HL-60 (cell line): ENCODE measurements around the gene COA5.

ENCODE experiments used
- DNase-seq, 2 experiments: peaks; one replicate each; pipeline ENCODE4 v3.0.0-alpha.2; 2010 to 2020; ENCODE audit warnings: low read depth in 1 of 2, low spot score in 1 of 2
- H3K27ac ChIP-seq: fragments of 250-450 bp; sonication (Bioruptor Pico); replicated peaks from 2 replicates; pipeline ENCODE4 v1.5.1; 2020; ENCODE audit warnings: mild to moderate bottlenecking, moderate library complexity
- H3K27me3 ChIP-seq: fragments of 250-450 bp; sonication (Bioruptor Pico); 2 replicates; pipeline ENCODE4 v1.5.1; 2021; ENCODE audit warnings: mild to moderate bottlenecking, moderate library complexity; ENCODE audit not compliant: insufficient read depth, poor library complexity, severe bottlenecking
- H3K4me3 ChIP-seq: replicated peaks from 2 replicates; pipeline ENCODE4 v1.5.1; 2011; ENCODE audit warnings: mild to moderate bottlenecking, control low read depth, low read length; ENCODE audit not compliant: insufficient read depth
- CTCF ChIP-seq: IDR thresholded peaks from one replicate; pipeline ENCODE4 v1.5.1; 2011; ENCODE audit warnings: low read length, control low read depth, inconsistent platforms; ENCODE audit not compliant: insufficient read depth
- GABPA ChIP-seq: IDR thresholded peaks from 2 replicates; pipeline ENCODE4 v1.6.1; 2012; ENCODE audit warnings: low read depth
- POLR2AphosphoS5 ChIP-seq: IDR thresholded peaks from 2 replicates; pipeline ENCODE4 v1.6.1; 2012; ENCODE audit warnings: low read depth
- REST ChIP-seq: IDR thresholded peaks from 2 replicates; pipeline ENCODE4 v1.6.1; 2012; ENCODE audit warnings: low read depth; ENCODE audit not compliant: insufficient replicate concordance
- SPI1 ChIP-seq: IDR thresholded peaks from 2 replicates; pipeline ENCODE4 v1.6.1; 2012; ENCODE audit warnings: low read depth, mild to moderate bottlenecking, borderline replicate concordance

COA5 gene

GRCh38 chr2:98606431-98606830 is 1.9 kb downstream of the COA5 start:
- DNase-seq: no peak
- Histone ChIP-seq H3K27ac (no peak overlapping the region), H3K27me3 (no peaks in the 10 kb centered on the region), H3K4me3 (no peak overlapping the region)
- TF ChIP-seq REST: no peak
- TF ChIP-seq GABPA: no peak
- no peak for TF ChIP-seq CTCF
- TF ChIP-seq SPI1: no peak
- no peak for TF ChIP-seq POLR2AphosphoS5

GRCh38 chr2:98605076-98605475 is 3.2 kb downstream of the COA5 start:
- no peak for DNase-seq
- no peak overlapping the region for H3K27ac ChIP-seq
- no peaks in the 10 kb centered on the region for H3K27me3 ChIP-seq
- TF ChIP-seq GABPA (no peak), REST (no peak)
- no peak overlapping the region for H3K4me3 ChIP-seq

- no peak overlapping the region for H3K27ac ChIP-seq
- no peak for DNase-seq
- no peaks in the 10 kb centered on the region for H3K27me3 ChIP-seq
- TF ChIP-seq POLR2AphosphoS5 (no peak), GABPA (no peak), REST (no peak), CTCF (no peak), SPI1 (no peak)
- no peak overlapping the region for H3K4me3 ChIP-seq
Observed at GRCh38 chr2:98604547-98604946, 3.8 kb downstream of the COA5 start.
